HG03280 (cell line): ENCODE measurements around the gene SACM1L.

Experiments used
- ATAC-seq: cut with Tn5 transposase; IDR thresholded peaks from one replicate; pipeline ENCODE4 v1.9.1; 2021; ENCODE audit warnings: mild to moderate bottlenecking, moderate library complexity; ENCODE audit not compliant: unreplicated experiment

SACM1L gene

GRCh38 chr3:45762647-45763302, 73.6 kb downstream of the SACM1L start:
- no peak for ATAC-seq

GRCh38 chr3:45763303-45763675, 74.1 kb downstream of the SACM1L start:
- ATAC-seq: no peak

DNA sequence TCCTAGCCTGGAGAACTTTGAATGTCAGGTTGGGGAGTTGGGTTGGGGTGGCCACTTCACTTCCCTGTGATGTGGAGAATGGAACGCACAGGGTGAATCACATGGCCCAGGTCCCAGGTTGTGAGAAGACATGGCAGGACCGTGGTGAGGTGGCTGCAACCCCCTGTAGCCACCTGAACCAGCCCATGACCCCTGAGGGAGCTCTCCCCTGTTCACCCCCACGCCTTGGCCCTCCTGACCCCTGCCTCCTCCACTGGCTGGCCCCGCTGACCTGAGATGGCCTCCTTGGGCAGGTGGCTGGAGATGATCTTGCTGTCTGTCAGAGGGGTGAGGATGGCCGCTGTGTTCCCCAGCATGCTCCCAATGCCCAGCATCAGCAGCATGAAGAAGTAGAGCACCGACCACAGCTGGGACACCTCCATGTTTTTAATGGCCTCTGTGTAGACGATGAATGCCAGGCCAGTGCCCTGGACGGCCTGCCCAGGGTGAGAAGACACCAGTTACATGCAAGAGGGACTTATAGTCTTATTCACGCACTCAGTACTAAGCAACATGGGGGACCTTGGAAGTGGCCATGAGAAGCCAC, 76.2 kb downstream of the SACM1L start:
- no peak for ATAC-seq

DNA sequence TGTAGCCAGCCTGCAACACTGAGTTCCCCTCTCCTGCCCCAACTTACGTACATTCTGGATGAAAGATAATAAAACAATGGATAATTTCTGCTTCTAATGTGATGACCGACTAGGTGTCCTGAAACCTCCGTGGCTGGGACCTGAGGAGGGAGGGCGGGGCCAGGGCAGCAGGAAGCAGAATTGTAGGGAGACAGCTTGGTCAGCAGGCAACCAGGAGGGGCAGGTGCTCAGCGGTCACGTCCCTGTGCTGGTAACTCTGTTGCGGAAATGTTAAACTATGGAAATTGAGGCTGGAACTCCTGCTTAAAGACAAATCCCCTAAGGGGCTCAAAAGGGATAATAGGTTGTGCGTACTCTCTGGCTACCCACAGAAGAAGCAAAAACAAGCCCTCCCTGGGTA, 76.8 kb downstream of the SACM1L start:
- no peak for ATAC-seq

DNA sequence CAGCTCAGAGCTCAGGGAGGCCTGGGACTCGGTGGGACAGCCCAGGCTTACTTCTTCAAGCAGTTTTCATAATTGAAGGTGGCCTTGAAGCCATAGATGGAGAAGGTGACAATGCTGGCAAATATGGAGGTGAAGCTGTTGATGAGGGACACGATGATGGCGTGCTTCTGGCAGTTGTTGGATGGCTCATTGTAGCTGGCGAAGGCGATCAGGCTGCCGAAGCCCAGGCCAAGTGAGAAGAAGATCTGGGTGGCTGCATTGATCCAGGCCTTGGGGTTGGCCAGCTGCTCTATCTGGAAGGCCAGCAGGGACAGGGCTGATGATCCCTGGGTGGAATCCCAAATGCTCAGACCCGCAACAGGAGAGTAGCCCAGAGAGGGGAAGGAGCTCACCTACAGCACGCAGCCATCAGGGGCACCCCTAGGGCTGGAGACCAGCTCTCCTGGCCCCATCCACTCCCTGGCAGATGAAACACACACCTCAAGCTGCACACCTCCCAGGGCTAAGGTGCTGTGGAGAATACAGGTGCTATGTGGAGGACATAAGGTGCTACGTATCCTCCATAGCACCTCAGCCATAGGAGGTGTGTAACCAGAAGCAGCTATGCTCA, 82.1 kb downstream of the SACM1L start:
- ATAC-seq: no peak

DNA sequence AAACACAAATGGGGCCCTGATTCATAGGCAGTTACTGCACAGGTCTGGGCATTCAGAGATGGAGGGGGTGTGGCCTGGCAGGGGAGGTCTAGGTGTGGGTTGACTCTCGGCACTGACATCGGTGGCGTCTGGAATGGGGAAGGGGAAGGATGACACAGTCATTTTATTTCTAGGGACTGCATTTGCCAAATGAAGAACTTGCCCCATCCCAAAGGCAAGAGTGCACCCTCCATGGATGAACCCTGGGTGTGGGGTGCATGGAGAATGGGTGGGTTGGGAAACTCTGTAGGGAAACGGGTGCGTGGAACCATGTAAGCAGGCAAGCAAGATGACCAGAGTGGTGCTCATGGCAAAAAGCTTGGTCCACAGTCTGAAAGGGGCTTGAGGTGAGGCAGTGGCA, 82.6 kb downstream of the SACM1L start:
- no peak for ATAC-seq

DNA sequence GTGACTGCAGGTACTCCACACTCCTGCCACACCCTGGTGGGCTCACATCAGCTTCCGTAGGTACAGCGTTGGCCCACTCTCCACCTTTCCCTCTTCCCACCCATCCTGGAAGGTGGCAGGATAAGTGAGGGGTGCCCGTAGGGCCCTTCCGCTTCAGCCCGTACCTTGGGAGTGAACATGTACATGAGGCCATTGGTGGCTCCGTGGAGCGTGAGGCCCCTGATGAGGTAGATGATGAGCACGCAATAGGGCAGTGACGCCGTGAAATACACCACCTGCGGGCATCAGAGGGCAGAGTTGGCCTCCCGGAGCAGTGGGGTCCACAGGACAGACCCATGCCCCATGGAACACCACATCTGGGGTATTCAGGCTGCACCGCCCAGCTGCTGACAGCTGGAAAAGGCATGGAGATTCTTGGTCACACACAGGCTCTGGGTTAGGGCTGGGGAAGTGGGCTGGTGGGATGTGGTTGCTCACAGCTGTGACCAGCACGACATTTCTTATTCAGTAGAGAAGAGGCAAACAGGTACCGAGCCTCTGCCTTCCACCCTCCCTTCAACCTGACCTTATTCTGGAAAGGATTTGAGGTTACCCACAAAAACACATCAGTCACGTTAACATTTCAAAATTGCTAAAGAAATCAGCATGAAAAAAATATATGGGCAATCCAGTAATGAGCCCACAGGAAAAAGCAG, 83.3 kb downstream of the SACM1L start:
- no peak for ATAC-seq

- no peak for ATAC-seq
Measured at GRCh38 chr3:45773072-45773471, 83.9 kb downstream of the SACM1L start.

DNA sequence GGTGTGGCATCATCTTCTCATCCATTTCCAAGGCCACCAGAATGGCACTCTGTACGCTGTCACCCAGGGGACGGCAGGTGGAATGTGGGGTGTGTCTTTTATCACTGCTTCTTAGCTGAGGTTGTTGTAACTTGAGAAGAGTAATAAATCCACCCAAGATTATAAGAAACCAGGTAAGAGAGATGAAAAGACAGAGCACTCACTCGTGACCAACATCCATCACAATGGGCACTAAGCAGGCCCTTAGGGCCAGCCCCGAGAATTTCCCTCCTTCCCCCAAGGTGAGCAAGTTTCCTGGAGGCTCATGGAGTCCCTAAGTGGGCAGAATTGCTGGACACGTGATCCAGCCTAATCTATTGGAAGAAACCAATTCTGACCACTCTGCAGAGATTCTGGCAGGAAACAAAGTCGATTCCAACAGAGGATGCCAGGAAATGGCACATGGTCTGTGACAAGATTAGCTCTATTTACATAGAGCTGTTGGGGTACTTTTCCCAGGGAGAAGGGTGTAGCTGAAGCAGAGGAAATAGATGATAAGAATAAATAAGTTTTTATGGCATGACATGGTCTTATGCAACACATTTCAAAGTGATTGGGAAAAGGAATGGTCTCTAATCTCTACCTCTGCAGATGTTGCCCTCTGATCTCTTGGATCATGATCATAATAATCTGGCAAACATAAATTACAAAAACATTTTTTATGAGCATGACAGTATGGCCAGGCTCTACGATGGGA, 84.7 kb downstream of the SACM1L start:
- ATAC-seq: no peak

- ATAC-seq: no peak
Measured at GRCh38 chr3:45774581-45775521, 85.7 kb downstream of the SACM1L start.

DNA sequence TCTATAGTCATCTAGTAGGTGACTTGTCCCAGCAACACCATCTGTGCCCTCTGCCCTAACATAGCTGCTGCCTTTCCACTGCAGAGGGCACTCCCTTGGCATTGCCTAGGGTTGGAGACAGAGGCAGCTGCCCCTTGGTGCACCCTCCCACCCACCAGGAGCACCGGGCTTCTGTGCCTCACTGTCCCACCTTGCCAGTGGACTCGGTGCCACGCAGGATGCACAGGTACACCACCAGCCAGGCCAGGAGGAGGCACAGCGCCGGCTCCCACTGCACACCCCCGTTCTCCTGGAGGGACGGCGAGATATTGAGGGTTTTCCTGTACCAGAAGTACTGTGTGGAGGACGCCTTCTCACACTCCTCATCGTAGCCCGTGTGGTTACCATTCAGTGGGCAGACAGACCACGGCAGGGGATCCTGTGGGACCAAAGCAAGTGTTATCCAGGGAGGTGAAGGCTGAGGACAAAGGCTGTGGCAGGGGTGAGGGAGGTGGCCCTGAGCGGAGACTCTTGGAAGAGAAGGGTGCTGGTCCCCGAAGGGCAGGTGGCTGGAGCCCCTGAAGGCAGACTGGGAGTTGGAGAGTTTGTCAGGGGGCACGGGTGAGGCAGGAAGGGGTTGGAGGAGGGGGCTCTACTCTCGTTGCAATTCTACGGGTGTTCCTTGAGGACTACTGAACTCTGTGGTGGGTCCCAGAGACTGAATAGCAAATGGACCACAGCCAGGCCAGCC, 86.5 kb downstream of the SACM1L start:
- no peak for ATAC-seq

DNA sequence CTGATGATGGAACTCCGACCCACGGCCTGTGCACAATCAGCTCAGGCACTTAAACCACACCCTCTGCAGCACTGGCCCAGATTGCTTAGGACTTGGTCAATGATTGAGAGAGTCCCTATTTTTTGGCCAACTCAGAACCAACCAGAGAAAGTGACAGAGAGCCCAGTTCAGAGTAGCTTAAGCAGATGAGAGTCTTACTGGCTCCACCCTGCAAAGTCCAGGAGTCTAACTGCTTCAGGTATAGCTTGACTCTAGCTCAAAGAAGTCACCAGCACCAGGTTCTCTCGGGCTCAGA, 87.1 kb downstream of the SACM1L start:
- ATAC-seq: no peak

- ATAC-seq: no peak
Measured at GRCh38 chr3:45776611-45777010, 87.4 kb downstream of the SACM1L start.

GRCh38 chr3:45777111-45777745, 88.0 kb downstream of the SACM1L start:
- ATAC-seq: no peak

GRCh38 chr3:45777746-45778386, 88.7 kb downstream of the SACM1L start:
- no peak for ATAC-seq

- ATAC-seq: no peak
Measured at GRCh38 chr3:45778761-45779201, 89.6 kb downstream of the SACM1L start.

GRCh38 chr3:45779746-45780735, 90.8 kb downstream of the SACM1L start:
- ATAC-seq: no peak

DNA sequence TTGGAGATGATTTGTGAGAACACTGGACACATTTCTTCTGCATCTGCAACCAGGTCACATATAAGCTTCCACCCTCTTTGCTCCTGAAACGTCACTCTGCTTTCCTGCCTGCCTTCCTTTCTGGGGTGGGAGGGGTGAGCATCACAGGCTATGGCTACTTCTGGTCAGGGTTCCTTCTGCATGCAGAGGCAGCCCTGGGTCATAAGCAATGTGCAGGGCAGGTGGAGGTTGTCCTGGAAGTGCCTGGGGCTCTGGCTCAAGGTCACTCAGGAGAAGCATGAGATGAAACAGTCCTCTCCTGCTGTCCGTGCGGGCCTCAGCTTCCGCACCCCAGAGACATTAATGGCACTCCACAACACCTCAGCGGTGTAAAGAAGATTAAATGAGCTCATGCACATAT, 92.1 kb downstream of the SACM1L start:
- no peak for ATAC-seq
